Measurements from ENCODE around the gene OR2L3.

Gene OR2L3

DNA sequence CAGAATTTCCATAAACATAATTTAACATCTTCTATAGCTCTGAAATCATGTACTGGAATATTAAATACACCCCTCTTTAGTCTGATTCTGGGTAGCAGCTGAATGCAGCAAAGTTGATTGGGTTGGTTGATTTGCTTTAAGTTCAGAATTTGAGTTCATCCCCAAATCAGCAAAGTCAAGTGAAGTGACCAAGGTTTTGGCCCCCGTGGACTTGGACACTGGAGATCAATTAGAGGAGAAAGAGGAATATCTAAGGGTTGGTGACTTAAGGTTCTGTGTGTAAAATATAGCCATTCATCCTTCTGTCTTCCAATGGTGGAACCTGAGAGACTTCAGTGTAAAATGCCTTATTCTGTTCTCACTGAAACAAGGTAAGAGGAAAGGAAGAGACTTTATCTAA, 48.2 kb downstream of the OR2L3 start, which contains the start of gene OR2L13:
Gene OR2L13, plus strand, starts transcription at position 301 of the 400 bp plus-strand sequence. CDS start 4,192 bp downstream, outside the sequence.
- H3K4me3 ChIP-seq (ENCODE audit: low read length), result no peak within 1 kb of the TSS
- no peak for DNase-seq (ENCODE audit: low read depth)
- TF ChIP-seq, protein P1, sequence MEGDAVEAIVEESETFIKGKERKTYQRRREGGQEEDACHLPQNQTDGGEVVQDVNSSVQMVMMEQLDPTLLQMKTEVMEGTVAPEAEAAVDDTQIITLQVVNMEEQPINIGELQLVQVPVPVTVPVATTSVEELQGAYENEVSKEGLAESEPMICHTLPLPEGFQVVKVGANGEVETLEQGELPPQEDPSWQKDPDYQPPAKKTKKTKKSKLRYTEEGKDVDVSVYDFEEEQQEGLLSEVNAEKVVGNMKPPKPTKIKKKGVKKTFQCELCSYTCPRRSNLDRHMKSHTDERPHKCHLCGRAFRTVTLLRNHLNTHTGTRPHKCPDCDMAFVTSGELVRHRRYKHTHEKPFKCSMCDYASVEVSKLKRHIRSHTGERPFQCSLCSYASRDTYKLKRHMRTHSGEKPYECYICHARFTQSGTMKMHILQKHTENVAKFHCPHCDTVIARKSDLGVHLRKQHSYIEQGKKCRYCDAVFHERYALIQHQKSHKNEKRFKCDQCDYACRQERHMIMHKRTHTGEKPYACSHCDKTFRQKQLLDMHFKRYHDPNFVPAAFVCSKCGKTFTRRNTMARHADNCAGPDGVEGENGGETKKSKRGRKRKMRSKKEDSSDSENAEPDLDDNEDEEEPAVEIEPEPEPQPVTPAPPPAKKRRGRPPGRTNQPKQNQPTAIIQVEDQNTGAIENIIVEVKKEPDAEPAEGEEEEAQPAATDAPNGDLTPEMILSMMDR (conservative IDR thresholded peaks at IDR 0.05; ENCODE audit: low read depth, low read length), result no peak

DNA sequence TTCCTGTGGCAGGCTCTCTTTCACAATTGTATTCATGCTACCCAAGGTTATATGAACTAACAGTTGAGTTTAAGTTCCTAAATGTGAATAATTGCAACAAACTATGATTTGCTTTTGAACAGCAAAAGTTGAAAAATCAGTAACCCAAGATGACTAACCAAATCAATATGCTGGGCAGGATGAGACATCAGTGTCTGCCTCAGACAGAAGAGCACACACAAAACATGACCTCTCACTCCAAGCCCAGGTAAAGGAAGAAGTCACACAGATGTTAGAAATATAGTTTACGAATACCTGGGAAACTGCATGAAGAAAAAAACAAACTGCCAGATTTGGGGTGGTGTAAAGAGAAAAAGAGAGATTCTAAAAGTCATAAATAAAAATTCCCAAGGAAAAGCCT, 51.9 kb downstream of the OR2L3 start:
- no peak overlapping the region for H3K4me3 ChIP-seq (ENCODE audit: low read length)
- TF ChIP-seq, protein P1 (conservative IDR thresholded peaks at IDR 0.05; ENCODE audit: low read depth, low read length), result no peak
- DNase-seq (ENCODE audit: low read depth), result no peak

DNA sequence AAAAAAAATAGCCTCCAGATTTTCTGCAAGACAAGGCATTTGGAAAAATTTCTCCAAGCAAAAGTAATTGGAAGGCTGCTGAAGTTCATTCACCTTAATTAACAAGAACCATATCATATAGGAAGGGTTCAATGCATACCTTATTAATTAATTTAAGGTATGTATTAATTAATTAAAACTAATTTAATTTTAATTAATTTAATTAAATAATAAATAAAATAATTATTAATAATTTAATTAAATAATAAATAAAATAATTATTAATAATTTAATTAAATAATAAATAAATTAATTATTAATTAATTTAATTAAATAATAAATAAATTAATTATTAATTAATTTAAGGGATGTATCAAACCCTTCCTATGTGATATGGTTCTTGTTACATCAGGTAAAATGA, 56.2 kb downstream of the OR2L3 start:
- DNase-seq (ENCODE audit: low read depth), result no peak
- TF ChIP-seq, protein P1 (conservative IDR thresholded peaks at IDR 0.05; ENCODE audit: low read depth, low read length), result no peak
- no peak overlapping the region for H3K4me3 ChIP-seq (ENCODE audit: low read length)

DNA sequence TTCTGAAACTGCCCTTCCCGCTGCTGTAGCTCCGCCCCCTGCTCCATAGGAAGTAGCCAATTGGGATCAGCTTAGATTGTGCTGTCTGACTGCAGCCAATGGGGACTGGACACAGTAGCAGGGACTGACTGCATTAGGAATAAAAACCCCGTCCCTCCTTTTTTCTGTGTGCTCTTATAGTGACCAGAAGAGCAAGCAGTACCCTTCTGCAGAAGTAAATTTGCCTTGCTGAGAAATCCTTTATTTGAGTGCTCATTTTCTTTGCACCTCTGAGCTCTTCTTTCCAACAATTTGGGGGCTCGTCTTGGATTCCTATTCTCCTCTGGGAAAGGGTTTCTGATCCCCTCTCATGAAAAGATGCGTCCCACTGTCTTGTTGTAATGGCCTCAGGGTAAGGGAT, 64.5 kb downstream of the OR2L3 start:
- H3K4me3 ChIP-seq (ENCODE audit: low read length), result no peak overlapping the region
- no peak for DNase-seq (ENCODE audit: low read depth)
- TF ChIP-seq, protein P1 (conservative IDR thresholded peaks at IDR 0.05; ENCODE audit: low read depth, low read length), result no peak
